ENCODE results near the gene ABCG8. TPM values are rescaled to one million over a fixed set of nuclear protein-coding genes. Genes with fewer than 3 reads are reported as not detected.

ABCG8 gene
- total RNA-seq, 1 experiment from 2014 or later, result not detected

GRCh38 chr2:43852196-43852730 is 13.5 kb downstream of the ABCG8 start:
- BruUV-seq (replicated peaks), result no TSS peak
- Histone ChIP-seq H3K36me3 (ENCODE audit: control insufficient read depth, insufficient read depth, low read length) (no peaks in the 10 kb centered on the region), H3K4me1 (no peaks in the 10 kb centered on the region), H3K27me3 (replicated peaks; ENCODE audit: control insufficient read depth, insufficient read depth, low read length) (no peaks in the 10 kb centered on the region), H3K4me3 (ENCODE audit: low read depth, low read length) (no peak overlapping the region), H3K9me3 (no peaks in the 10 kb centered on the region)
- POLR2A ChIA-PET, result no interaction called here
- intact Hi-C loops (cut with micrococcal nuclease; ENCODE audit: unreplicated experiment), result no loop called here
- Mint-ChIP-seq H3K4me3 (ENCODE audit: unreplicated experiment) (no peak overlapping the region), H3K9me3 (ENCODE audit: unreplicated experiment) (no peaks in the 10 kb centered on the region), H3K27ac (ENCODE audit: unreplicated experiment) (no peak overlapping the region), H3K36me3 (ENCODE audit: insufficient read depth, unreplicated experiment) (no peaks in the 10 kb centered on the region), H3K27me3 (ENCODE audit: insufficient read depth, unreplicated experiment) (peaks cover 22% of the 10 kb centered on the region), H3K4me1 (ENCODE audit: low read depth, unreplicated experiment) (no peaks in the 10 kb centered on the region)
- no peak for DNase-seq
- CTCF ChIA-PET, result no interaction called here
- TF ChIP-seq CTCF (IDR thresholded peaks at IDR 0.05; ENCODE audit: insufficient read depth in 1 of 2, low read depth in 1 of 2, low read length in 1 of 2, severe bottlenecking in 1 of 2, unreplicated experiment in 1 of 2), result no peak

- Mint-ChIP-seq H3K9me3 (ENCODE audit: unreplicated experiment) (no peaks in the 10 kb centered on the region), H3K27me3 (ENCODE audit: insufficient read depth, unreplicated experiment) (peaks cover 32% of the 10 kb centered on the region), H3K27ac (ENCODE audit: unreplicated experiment) (no peak overlapping the region), H3K4me1 (ENCODE audit: low read depth, unreplicated experiment) (no peaks in the 10 kb centered on the region), H3K4me3 (ENCODE audit: unreplicated experiment) (no peak overlapping the region), H3K36me3 (ENCODE audit: insufficient read depth, unreplicated experiment) (no peaks in the 10 kb centered on the region)
- Histone ChIP-seq H3K27me3 (replicated peaks; ENCODE audit: control insufficient read depth, insufficient read depth, low read length) (no peaks in the 10 kb centered on the region), H3K9me3 (0 out of 2 replicates have a peak, but pooled peaks cover 2% of the 10 kb centered on the region), H3K4me3 (ENCODE audit: low read depth, low read length) (no peak overlapping the region), H3K36me3 (ENCODE audit: control insufficient read depth, insufficient read depth, low read length) (no peaks in the 10 kb centered on the region), H3K4me1 (no peaks in the 10 kb centered on the region)
- ChIA-PET POLR2A (no interaction called here), CTCF (interaction anchor here (0.6 kb wide), 1 partner anchor 55 kb away, joined by 4 read pairs; no protein-coding TSS in a partner anchor)
- no peak for TF ChIP-seq CTCF (IDR thresholded peaks at IDR 0.05; ENCODE audit: insufficient read depth in 1 of 2, low read depth in 1 of 2, low read length in 1 of 2, severe bottlenecking in 1 of 2, unreplicated experiment in 1 of 2)
- BruUV-seq (replicated peaks), result no TSS peak
- intact Hi-C loops (cut with micrococcal nuclease; ENCODE audit: unreplicated experiment), result no loop called here
- no peak for DNase-seq
Observed at GRCh38 chr2:43853141-43854081, 14.6 kb downstream of the ABCG8 start.

- Mint-ChIP-seq H3K4me3 (ENCODE audit: unreplicated experiment) (no peak overlapping the region), H3K27me3 (ENCODE audit: insufficient read depth, unreplicated experiment) (peaks cover 43% of the 10 kb centered on the region), H3K27ac (ENCODE audit: unreplicated experiment) (no peak overlapping the region), H3K9me3 (ENCODE audit: unreplicated experiment) (no peaks in the 10 kb centered on the region), H3K36me3 (ENCODE audit: insufficient read depth, unreplicated experiment) (no peaks in the 10 kb centered on the region), H3K4me1 (ENCODE audit: low read depth, unreplicated experiment) (no peaks in the 10 kb centered on the region)
- no peaks in the 10 kb centered on the region for H3K4me1 ChIP-seq
- TF ChIP-seq CTCF (IDR thresholded peaks at IDR 0.05; ENCODE audit: insufficient read depth in 1 of 2, low read depth in 1 of 2, low read length in 1 of 2, severe bottlenecking in 1 of 2, unreplicated experiment in 1 of 2), result no peak
- no peak for DNase-seq
- 0 out of 2 replicates have a peak, but pooled peaks cover 2% of the 10 kb centered on the region for H3K9me3 ChIP-seq
- intact Hi-C loops (cut with micrococcal nuclease; ENCODE audit: unreplicated experiment), result no loop called here
- ChIA-PET POLR2A (no interaction called here), CTCF (no interaction called here)
- no peak overlapping the region for H3K4me3 ChIP-seq (ENCODE audit: low read depth, low read length)
- BruUV-seq (replicated peaks), result no TSS peak
- H3K36me3 ChIP-seq (ENCODE audit: control insufficient read depth, insufficient read depth, low read length), result no peaks in the 10 kb centered on the region
- H3K27me3 ChIP-seq (replicated peaks; ENCODE audit: control insufficient read depth, insufficient read depth, low read length), result no peaks in the 10 kb centered on the region
Observed at GRCh38 chr2:43854671-43855070, 15.9 kb downstream of the ABCG8 start.
